Cardiac muscle cell (in vitro differentiated cells and primary cell): Measurements from ENCODE around the gene HK2. TPM values are rescaled to one million over a fixed set of nuclear protein-coding genes. Genes with fewer than 3 reads are reported as not detected.

Experiments
- DNase-seq, 2 donors: peaks; one replicate each; pipeline versions ENCODE4 v3.0.0 to v3.0.0-alpha.2; 2010 to 2017; ENCODE audit warnings: low read depth in 1 of 2, low spot score in 1 of 2
- H3K27ac ChIP-seq: fragments of 200-600 bp; sonication (generic); 2 replicates; pipeline ENCODE4 v1.5.1; 2016
- H3K27me3 ChIP-seq: fragments of 200-600 bp; sonication (generic); 2 replicates; pipeline ENCODE4 v1.6.0; 2016; ENCODE audit warnings: control low read depth
- H3K36me3 ChIP-seq: fragments of 200-600 bp; sonication (generic); 2 replicates; pipeline ENCODE4 v1.5.1; 2016; ENCODE audit warnings: control low read depth
- H3K4me1 ChIP-seq: fragments of 200-600 bp; sonication (generic); 2 replicates; pipeline ENCODE4 v1.8.1; 2017; ENCODE audit warnings: low read depth, mild to moderate bottlenecking, mixed run types
- H3K4me3 ChIP-seq: fragments of 200-600 bp; sonication (generic); 2 replicates; pipeline ENCODE4 v1.5.1; 2016; ENCODE audit warnings: mild to moderate bottlenecking
- H3K9me3 ChIP-seq: fragments of 200-600 bp; sonication (generic); 2 replicates; pipeline ENCODE4 v1.5.1; 2017; ENCODE audit warnings: low read depth, mild to moderate bottlenecking, control low read depth
- CTCF ChIP-seq: IDR thresholded peaks from 2 replicates; pipeline ENCODE4 v1.5.1; 2012; ENCODE audit warnings: low read depth, mild to moderate bottlenecking, low read length
- polyA plus RNA-seq: library from polyadenylated mRNA; unstranded; fragments of >200 nt; fragmentation: Nextera tagmentation; extraction: Ambion mirVana; gene quantifications from 2 replicates; pipeline ENCODE4 v1.2.1, GENCODE V29; 2016
- total RNA-seq: library from RNA; depleted of rRNA; stranded (reverse); fragments of >200 nt; gene quantifications from 2 replicates; pipeline ENCODE4 v1.2.3, GENCODE V29; 2016

The HK2 gene
- total and polyA plus RNA-seq, 2 experiments from 2014 or later = 77.3 to 127 TPM

DNA sequence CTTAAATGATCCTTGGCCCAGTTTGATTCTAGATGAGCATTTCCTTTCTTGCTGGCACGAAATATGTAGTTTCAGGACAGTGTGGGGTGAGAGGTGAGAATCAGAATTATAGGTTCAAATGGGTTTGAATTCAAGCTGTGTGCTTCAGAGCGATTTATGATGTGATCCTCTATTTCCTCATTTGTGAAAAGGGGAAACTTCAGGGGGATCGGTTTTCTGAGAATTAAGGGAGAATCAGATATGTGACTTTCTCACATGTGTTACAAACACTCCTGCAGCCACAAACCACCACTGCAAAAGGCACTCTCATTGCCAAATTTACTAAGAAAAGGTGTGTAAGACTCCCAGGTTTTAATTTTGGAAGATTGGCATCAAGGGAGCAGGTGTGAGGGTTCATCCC, 24.4 kb downstream of the HK2 start:
- TF ChIP-seq CTCF = no peak
- Histone ChIP-seq H3K4me1 (peaks cover 53% of the 10 kb centered on the region), H3K36me3 (peaks cover 13% of the 10 kb centered on the region), H3K4me3 (no peak overlapping the region), H3K27me3 (no peaks in the 10 kb centered on the region), H3K27ac (peak overlapping the region; percentile 89), H3K9me3 (no peaks in the 10 kb centered on the region)
- no peak for DNase-seq

DNA sequence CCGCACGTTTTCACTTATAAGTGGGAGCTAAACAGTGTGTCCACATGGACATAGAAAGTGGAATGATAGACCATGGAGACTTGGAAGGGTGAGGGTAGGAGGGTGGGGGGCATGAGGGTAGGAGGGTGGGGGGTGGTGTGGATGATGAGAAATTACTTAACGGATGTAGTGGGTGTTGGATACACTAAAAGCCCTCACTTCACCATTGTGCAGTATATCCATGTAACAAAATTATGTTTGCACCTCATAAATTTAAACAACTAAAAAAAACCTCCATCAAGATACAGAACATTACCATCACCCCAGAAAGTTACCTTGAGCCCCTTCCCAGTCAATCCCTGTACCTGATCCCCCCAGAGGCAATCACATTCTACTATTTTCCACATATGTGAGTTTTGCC, 26.2 kb downstream of the HK2 start:
- no peaks in the 10 kb centered on the region for H3K27me3 ChIP-seq
- TF ChIP-seq CTCF = no peak
- H3K36me3 ChIP-seq = peaks cover 4% of the 10 kb centered on the region
- H3K27ac ChIP-seq = no peak overlapping the region
- DNase-seq = no peak
- H3K4me3 ChIP-seq = no peak overlapping the region
- no peaks in the 10 kb centered on the region for H3K9me3 ChIP-seq
- H3K4me1 ChIP-seq = peaks cover 58% of the 10 kb centered on the region

DNA sequence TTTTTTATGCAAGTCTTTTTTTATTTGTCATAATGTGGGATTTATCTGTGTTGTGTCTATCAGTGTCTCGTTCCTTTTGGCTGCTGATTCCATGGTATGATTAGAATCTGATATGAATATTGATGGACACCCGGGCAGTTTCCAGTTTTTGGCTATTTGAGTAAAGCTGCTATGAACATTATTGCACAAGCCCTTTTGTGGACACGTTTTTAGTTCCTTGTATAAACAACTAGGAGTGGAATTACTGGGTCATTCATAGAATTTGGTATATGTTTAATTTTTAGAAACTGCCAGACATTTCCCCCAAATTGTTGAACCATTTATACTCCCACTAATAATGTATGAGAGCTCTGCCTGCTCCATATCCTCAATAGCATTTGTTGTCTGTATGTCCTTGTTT, 26.6 kb downstream of the HK2 start:
- no peak for TF ChIP-seq CTCF
- Histone ChIP-seq H3K27ac (no peak overlapping the region), H3K36me3 (no peaks in the 10 kb centered on the region), H3K4me3 (no peak overlapping the region), H3K4me1 (peaks cover 54% of the 10 kb centered on the region), H3K9me3 (no peaks in the 10 kb centered on the region), H3K27me3 (no peaks in the 10 kb centered on the region)
- no peak for DNase-seq

- TF ChIP-seq CTCF = no peak
- H3K36me3 ChIP-seq = no peaks in the 10 kb centered on the region
- no peaks in the 10 kb centered on the region for H3K9me3 ChIP-seq
- H3K27me3 ChIP-seq = no peaks in the 10 kb centered on the region
- H3K4me1 ChIP-seq = peaks cover 49% of the 10 kb centered on the region
- H3K27ac ChIP-seq = no peak overlapping the region
- H3K4me3 ChIP-seq = no peak overlapping the region
- no peak for DNase-seq
These were observed 27.6 kb downstream of the HK2 start for GRCh38 chr2:74861531-74861930.

- H3K4me3 ChIP-seq = no peak overlapping the region
- peaks cover 52% of the 10 kb centered on the region for H3K4me1 ChIP-seq
- no peaks in the 10 kb centered on the region for H3K27me3 ChIP-seq
- no peak for DNase-seq
- H3K36me3 ChIP-seq = no peaks in the 10 kb centered on the region
- no peaks in the 10 kb centered on the region for H3K9me3 ChIP-seq
- H3K27ac ChIP-seq = peak overlapping the region; percentile 97
- TF ChIP-seq CTCF = no peak
These were observed 28.4 kb downstream of the HK2 start for GRCh38 chr2:74862020-74862964.
